ENCODE measurements around the gene SMURF1.
"Not testable (repeated sequence)": the region's sequence is repeated elsewhere in the genome, so short reads cannot be mapped to it uniquely, and the experiment has no call there.

SMURF1 gene

GRCh38 chr7:99143853-99144672 is at the start of gene SMURF1:
SMURF1 (minus strand) TSS chr7:99144108; CDS start chr7:99143780, 328 bp downstream.
- peak; percentile 65 for DNase-seq (ENCODE audit: low read depth)

- no peak for DNase-seq (ENCODE audit: low read depth)
These were observed 48.1 kb upstream of the SMURF1 start for GRCh38 chr7:99191869-99192596.

GRCh38 chr7:99190359-99191009 is 46.6 kb upstream of the SMURF1 start:
- no peak for DNase-seq (ENCODE audit: low read depth)

- no peak for DNase-seq (ENCODE audit: low read depth)
These were observed 45.3 kb upstream of the SMURF1 start for GRCh38 chr7:99189222-99189621.

GRCh38 chr7:99188221-99188620 is 44.3 kb upstream of the SMURF1 start:
- no peak for DNase-seq (ENCODE audit: low read depth)

GRCh38 chr7:99184532-99185218 is 40.8 kb upstream of the SMURF1 start:
- DNase-seq (ENCODE audit: low read depth) = no peak

- no peak for DNase-seq (ENCODE audit: low read depth)
These were observed 36.3 kb upstream of the SMURF1 start for GRCh38 chr7:99180067-99180650.

- DNase-seq (ENCODE audit: low read depth) = no peak
These were observed 33.3 kb upstream of the SMURF1 start for GRCh38 chr7:99177165-99177564.

- no peak for DNase-seq (ENCODE audit: low read depth)
These were observed 29.9 kb upstream of the SMURF1 start for GRCh38 chr7:99173787-99174186.

- peak; percentile 5 for DNase-seq (ENCODE audit: low read depth)
These were observed 27.8 kb upstream of the SMURF1 start for GRCh38 chr7:99171731-99172130.

- no peak for DNase-seq (ENCODE audit: low read depth)
These were observed 26.8 kb upstream of the SMURF1 start for GRCh38 chr7:99170730-99171074.

GRCh38 chr7:99170065-99170729 is 26.3 kb upstream of the SMURF1 start:
- DNase-seq (ENCODE audit: low read depth) = no peak

- DNase-seq (ENCODE audit: low read depth) = no peak
These were observed 23.2 kb upstream of the SMURF1 start for GRCh38 chr7:99167072-99167471.

- DNase-seq (ENCODE audit: low read depth) = no peak
These were observed 21.9 kb upstream of the SMURF1 start for GRCh38 chr7:99165816-99166215.

GRCh38 chr7:99163669-99164068 is 19.8 kb upstream of the SMURF1 start:
- not testable (repeated sequence) for DNase-seq (ENCODE audit: low read depth)

GRCh38 chr7:99156649-99157048 is 12.7 kb upstream of the SMURF1 start:
- DNase-seq (ENCODE audit: low read depth) = no peak

GRCh38 chr7:99155211-99155610 is 11.3 kb upstream of the SMURF1 start:
- DNase-seq (ENCODE audit: low read depth) = no peak

- no peak for DNase-seq (ENCODE audit: low read depth)
These were observed 3.1 kb upstream of the SMURF1 start for GRCh38 chr7:99146979-99147378.

- no peak for DNase-seq (ENCODE audit: low read depth)
These were observed 421 bp downstream of the SMURF1 start for GRCh38 chr7:99143521-99143852.

GRCh38 chr7:99142727-99143520 is 984 bp downstream of the SMURF1 start:
- DNase-seq (ENCODE audit: low read depth) = peak; percentile 97
